WI38 (cell line): ENCODE data around the gene RALY.
A peak's percentile ranks its signal among the peaks of the same experiment; 100 is the strongest.

Experiments
- H3K4me3 ChIP-seq: 2 replicates; pipeline ENCODE4 v1.5.1; 2011; ENCODE audit warnings: low read depth, mild to moderate bottlenecking, control low read depth, low read length
- CTCF ChIP-seq: IDR thresholded peaks from 2 replicates; pipeline ENCODE4 v1.5.1; 2012; ENCODE audit warnings: low read depth, mild to moderate bottlenecking, control low read depth, low read length

RALY gene

GRCh38 chr20:34105978-34106675 is 112.4 kb downstream of the RALY start:
- no peak for TF ChIP-seq CTCF
- H3K4me3 ChIP-seq, result no peak overlapping the region

DNA sequence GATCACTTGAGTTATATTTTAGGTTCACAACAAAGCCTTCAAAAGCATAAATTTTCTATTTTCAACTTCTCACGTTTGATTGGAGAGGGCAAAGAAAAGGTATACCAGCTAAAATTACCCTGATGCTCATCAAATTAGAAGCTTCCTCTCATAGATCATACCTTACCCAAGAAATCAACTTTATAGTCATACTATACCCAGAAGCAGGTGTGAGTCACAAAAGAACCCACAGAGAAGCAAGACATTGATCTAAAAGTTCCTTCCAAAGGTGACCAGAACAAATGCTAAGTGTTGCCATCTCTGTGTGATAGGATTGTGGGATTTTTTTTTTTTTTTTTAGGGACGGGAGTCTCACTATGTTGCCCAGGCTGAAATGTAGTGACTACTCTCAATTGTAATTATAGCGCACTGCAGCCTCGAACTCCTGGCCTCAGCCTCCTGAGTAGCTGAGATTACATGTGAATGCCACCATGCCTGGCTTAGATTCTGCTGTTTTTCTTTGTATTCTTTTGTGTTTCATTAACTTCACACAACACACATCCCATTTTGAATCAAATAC is 115.0 kb downstream of the RALY start:
- H3K4me3 ChIP-seq, result no peak overlapping the region
- TF ChIP-seq CTCF, result no peak

DNA sequence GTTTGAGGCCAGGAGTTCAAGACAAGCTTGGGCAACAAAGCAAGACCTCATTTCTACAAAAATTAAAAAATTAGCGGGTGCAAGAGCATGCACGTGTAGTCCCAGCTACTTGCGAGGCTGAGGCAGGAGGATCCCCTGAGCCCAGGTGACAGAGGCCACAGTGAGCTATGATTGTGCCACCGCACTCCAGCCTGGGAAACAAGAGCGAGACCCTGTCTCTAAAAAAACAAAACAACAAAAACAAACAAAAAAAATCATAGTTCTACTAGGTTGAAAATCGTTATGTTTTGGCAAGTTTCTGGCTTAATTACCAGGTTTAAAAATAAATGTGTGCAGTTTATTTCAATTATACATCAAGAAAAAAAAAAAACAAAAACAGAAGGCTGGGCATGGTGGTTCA is 115.7 kb downstream of the RALY start:
- no peak for TF ChIP-seq CTCF
- no peak overlapping the region for H3K4me3 ChIP-seq

DNA sequence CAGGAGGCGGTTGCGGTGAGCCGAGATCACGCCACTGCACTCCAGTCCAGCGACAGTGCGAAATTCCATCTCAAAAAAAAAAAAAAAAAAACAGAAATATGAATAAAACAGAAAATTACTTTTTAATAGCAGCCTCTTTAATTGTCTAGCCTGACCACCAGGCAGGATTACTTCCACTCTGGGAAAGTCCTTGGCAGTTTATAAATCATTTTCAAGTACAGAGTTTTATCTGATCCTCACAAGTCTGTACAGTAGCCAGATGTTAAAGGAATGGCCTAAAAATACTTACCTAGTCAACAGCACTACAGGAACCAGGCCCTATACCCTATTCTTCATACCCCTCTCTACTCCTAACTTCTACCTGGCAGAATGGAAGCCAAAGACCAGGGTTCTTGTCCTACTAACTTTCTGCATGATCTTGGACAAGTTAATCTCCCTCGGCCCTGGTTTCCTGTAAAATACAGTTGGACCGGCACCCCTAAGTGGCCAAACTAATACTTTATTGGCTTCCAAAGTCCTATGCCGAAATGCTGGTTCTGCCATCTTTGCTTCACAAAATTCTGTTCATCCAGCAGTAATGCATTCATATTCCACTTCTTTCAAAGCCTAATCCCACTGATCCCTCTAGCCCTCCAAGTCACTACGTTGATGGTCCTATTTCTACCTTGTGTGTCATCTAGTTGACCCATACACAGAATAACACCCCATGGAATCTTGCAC is 116.5 kb downstream of the RALY start:
- H3K4me3 ChIP-seq, result peak overlapping the region; percentile 98
- TF ChIP-seq CTCF, result no peak

GRCh38 chr20:34110745-34111641 is 117.3 kb downstream of the RALY start:
- no peak for TF ChIP-seq CTCF
- H3K4me3 ChIP-seq, result peak overlapping the region; percentile 98

DNA sequence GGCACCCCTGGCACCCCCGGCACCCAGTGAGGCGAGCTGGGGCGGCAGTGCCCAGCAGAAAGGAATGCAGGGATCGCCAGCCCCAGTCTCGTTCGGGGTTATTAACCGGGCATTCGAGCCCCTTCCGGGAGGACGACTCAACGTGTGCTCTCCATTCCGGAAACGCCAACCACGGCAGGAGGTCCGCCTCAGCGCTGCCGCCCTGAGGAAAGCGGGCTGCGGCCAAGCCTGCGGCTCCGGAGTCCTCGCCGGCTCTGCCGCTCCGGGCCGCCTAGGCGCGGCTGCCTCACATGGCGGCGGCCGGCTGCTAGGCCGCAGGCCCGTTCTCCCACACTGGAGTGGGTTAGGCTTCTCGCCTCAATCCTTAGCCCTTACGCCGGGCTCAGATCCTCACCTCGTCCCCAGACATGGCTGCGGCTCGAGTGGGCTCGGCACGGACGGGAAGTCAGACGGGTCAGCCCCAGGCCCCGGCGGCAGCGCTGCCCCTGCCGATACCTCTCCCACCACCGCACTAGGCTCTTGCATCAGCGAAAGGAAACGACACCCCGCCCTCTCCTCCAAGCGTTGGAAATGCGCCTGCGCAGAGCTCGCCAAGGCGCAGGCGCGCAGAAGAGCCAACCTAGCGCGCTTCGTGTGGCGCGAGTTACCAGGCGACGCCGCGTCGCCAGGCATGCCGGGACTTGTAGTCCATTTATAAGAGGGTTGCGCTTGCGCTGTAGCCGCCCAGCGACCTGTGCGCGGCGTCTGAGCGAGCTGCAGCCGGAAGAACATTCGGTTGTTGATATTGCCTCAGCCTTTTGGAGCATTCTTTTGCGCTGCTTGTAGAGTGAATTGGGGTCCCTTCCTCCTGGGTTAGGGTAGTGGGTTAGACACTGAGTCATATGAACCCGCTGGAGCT is 118.2 kb downstream of the RALY start, which contains the start of gene EIF2S2:
EIF2S2 (minus strand) TSS at position 542 of the 898 bp plus-strand sequence; CDS start at position 409, 133 bp downstream.
- peak within 1 kb of the TSS; percentile 98 for H3K4me3 ChIP-seq
- TF ChIP-seq CTCF, result no peak
